ENCODE data around the gene TLE6.

GRCh38 chr19:2962018-2962670 lies 15.2 kb upstream of the TLE6 start:
- TF ChIP-seq CTCF (conservative IDR thresholded peaks at IDR 0.05) (peak; percentile 85), EZH2 (IDR thresholded peaks at IDR 0.05; ENCODE audit: low read depth) (no peak)

Data from PC-9 (cell line).